IMR-90 (cell line): ENCODE data around the gene MARCKS. TPM values are rescaled to one million over a fixed set of nuclear protein-coding genes. Genes with fewer than 3 reads are reported as not detected.

ENCODE experiments used
- ATAC-seq: fragments of 200-7000 bp; cut with Tn5 transposase; 2 replicates; pipeline ENCODE4 v1.9.1; 2020; ENCODE audit warnings: low read depth, mild to moderate bottlenecking, moderate library complexity
- BruUV-seq: library from RNA; stranded (reverse); fragments of 400-500 nt; replicated peaks from 2 replicates; lab custom pipeline; 2021; lab: Mats Ljungman, UMichigan
- CTCF ChIA-PET: fragments of 300-600 bp; formaldehyde crosslinking; extraction: SDS; loops from one replicate; lab custom pipeline; 2021; ENCODE audit warnings: antibody characterized with exemption; lab: Yijun Ruan, JAX
- POLR2A ChIA-PET: fragments of 300-600 bp; sonication (Branson Sonifier 250); formaldehyde crosslinking; loops from one replicate; lab custom pipeline; 2022; ENCODE audit warnings: antibody characterized with exemption; ENCODE audit not compliant: unreplicated experiment; lab: Charles Lee
- DNase-seq: peaks from one replicate; pipeline ENCODE4 v3.0.0; 2013
- H2AFZ ChIP-seq: replicated peaks from 2 replicates; pipeline ENCODE3; 2013; ENCODE audit warnings: low read length, mild to moderate bottlenecking; ENCODE audit not compliant: poor library complexity
- H2AK5ac ChIP-seq: 2 replicates; pipeline ENCODE4 v1.6.1; 2013; ENCODE audit warnings: low read depth, low read length, inconsistent platforms
- H2AK9ac ChIP-seq: replicated peaks from 2 replicates; pipeline ENCODE3; 2013; ENCODE audit warnings: mild to moderate bottlenecking, low read depth, low read length, moderate library complexity; ENCODE audit not compliant: poor library complexity
- H2BK120ac ChIP-seq: 2 replicates; pipeline ENCODE4 v1.6.1; 2013; ENCODE audit warnings: low read depth, low read length, inconsistent platforms
- H2BK15ac ChIP-seq: 3 replicates; pipeline ENCODE4 v1.6.1; 2013; ENCODE audit warnings: low read depth, low read length, inconsistent platforms
- H2BK20ac ChIP-seq: 2 replicates; pipeline ENCODE4 v1.6.1; 2013; ENCODE audit warnings: low read depth, mild to moderate bottlenecking, inconsistent platforms, low read length, moderate library complexity
- H2BK5ac ChIP-seq: 2 replicates; pipeline ENCODE4 v1.6.1; 2013; ENCODE audit warnings: mild to moderate bottlenecking, low read depth, low read length, inconsistent platforms; ENCODE audit not compliant: poor library complexity, severe bottlenecking
- H3K14ac ChIP-seq: replicated peaks from 2 replicates; pipeline ENCODE4 v1.6.1; 2013; ENCODE audit warnings: low read depth, low read length, inconsistent platforms
- H3K18ac ChIP-seq: 2 replicates; pipeline ENCODE4 v1.6.1; 2013; ENCODE audit warnings: low read depth, low read length, control low read depth
- H3K23ac ChIP-seq: 2 replicates; pipeline ENCODE4 v1.6.1; 2013; ENCODE audit warnings: low read depth, low read length, inconsistent platforms
- H3K27ac ChIP-seq: 2 replicates; pipeline ENCODE4 v1.5.1; 2013; ENCODE audit warnings: mild to moderate bottlenecking, control low read depth, low read length; ENCODE audit not compliant: insufficient read depth
- H3K27me3 ChIP-seq: 2 replicates; pipeline ENCODE4 v1.6.1; 2013; ENCODE audit warnings: low read length; ENCODE audit not compliant: control insufficient read depth, insufficient read depth
- H3K36me3 ChIP-seq: 2 replicates; pipeline ENCODE4 v1.6.1; 2013; ENCODE audit warnings: low read length, mixed read lengths; ENCODE audit not compliant: control insufficient read depth, insufficient read depth
- H3K4ac ChIP-seq: 2 replicates; pipeline ENCODE4 v1.6.1; 2013; ENCODE audit warnings: low read depth, low read length, inconsistent platforms
- H3K4me1 ChIP-seq: 2 replicates; pipeline ENCODE4 v1.6.1; 2013; ENCODE audit warnings: low read length, mixed read lengths; ENCODE audit not compliant: control insufficient read depth, insufficient read depth
- H3K4me2 ChIP-seq: 2 replicates; pipeline ENCODE4 v1.6.1; 2013; ENCODE audit warnings: low read depth, mild to moderate bottlenecking, control low read depth, low read length, moderate library complexity
- H3K4me3 ChIP-seq: 2 replicates; pipeline ENCODE4 v1.5.1; 2013; ENCODE audit warnings: low read depth, mild to moderate bottlenecking, control low read depth, low read length, moderate library complexity; ENCODE audit not compliant: insufficient read depth
- H3K56ac ChIP-seq: 2 replicates; pipeline ENCODE4 v1.6.1; 2013; ENCODE audit warnings: low read length, inconsistent platforms; ENCODE audit not compliant: insufficient read depth; ENCODE audit errors: extremely low read depth
- H3K79me1 ChIP-seq, 2 experiments: 2 replicates each; pipeline ENCODE4 v1.6.1; 2013; ENCODE audit warnings: low read length in 2 of 2, inconsistent platforms in 1 of 2, low read depth in 1 of 2
- H3K9ac ChIP-seq: 2 replicates; pipeline ENCODE4 v1.6.1; 2013; ENCODE audit warnings: low read depth, low read length, control low read depth
- H3K9me1 ChIP-seq: 2 replicates; pipeline ENCODE4 v1.6.1; 2013; ENCODE audit warnings: low read length, inconsistent platforms; ENCODE audit not compliant: insufficient read depth
- H3K9me3 ChIP-seq: 2 replicates; pipeline ENCODE4 v1.6.1; 2013; ENCODE audit warnings: low read length; ENCODE audit not compliant: control insufficient read depth, insufficient read depth
- H4K20me1 ChIP-seq: 2 replicates; pipeline ENCODE4 v1.6.1; 2013; ENCODE audit warnings: low read length, inconsistent platforms; ENCODE audit not compliant: insufficient read depth
- H4K5ac ChIP-seq: 2 replicates; pipeline ENCODE4 v1.6.1; 2013; ENCODE audit warnings: mild to moderate bottlenecking, low read depth, low read length, control low read depth
- H4K8ac ChIP-seq, 2 experiments: 2 replicates each; pipeline ENCODE4 v1.6.1; 2013; ENCODE audit warnings: low read depth in 2 of 2, low read length in 2 of 2, control low read depth in 1 of 2, inconsistent platforms in 1 of 2
- H4K91ac ChIP-seq: 2 replicates; pipeline ENCODE4 v1.6.1; 2013; ENCODE audit warnings: low read depth, low read length, inconsistent platforms; ENCODE audit not compliant: insufficient read depth
- ELK1 ChIP-seq: fragments of 150-350 bp; IDR thresholded peaks from 2 replicates; pipeline ENCODE4 v1.6.1; 2016; ENCODE audit warnings: low read depth, mild to moderate bottlenecking, low read length, moderate library complexity, borderline replicate concordance
- FOS ChIP-seq: fragments of 150-350 bp; IDR thresholded peaks from 2 replicates; pipeline ENCODE4 v1.6.1; 2016; ENCODE audit warnings: low read depth, low read length
- MXI1 ChIP-seq: IDR thresholded peaks from 2 replicates; pipeline ENCODE4 v1.6.1; 2012; ENCODE audit warnings: low read depth, mild to moderate bottlenecking, low read length, moderate library complexity, borderline replicate concordance
- NFE2L2 ChIP-seq: fragments of 150-350 bp; IDR thresholded peaks from 2 replicates; pipeline ENCODE4 v1.6.1; 2016; ENCODE audit warnings: low read depth, mild to moderate bottlenecking, low read length
- RAD21 ChIP-seq: IDR thresholded peaks from 2 replicates; pipeline ENCODE4 v1.6.1; 2012; ENCODE audit warnings: low read length, improper control_type of control experiment
- RCOR1 ChIP-seq: IDR thresholded peaks from 2 replicates; pipeline ENCODE4 v1.6.1; 2012; ENCODE audit warnings: mild to moderate bottlenecking, low read length, improper control_type of control experiment; ENCODE audit not compliant: insufficient replicate concordance
- WGBS, 2 experiments: methylation state at CpG; one replicate each; pipeline versions ENCODE4 v1.1.5 to v1.1.7; 2013; ENCODE audit warnings: missing lambda C conversion rate in 2 of 2; ENCODE audit not compliant: insufficient read length in 1 of 2; ENCODE audit errors: extremely low coverage in 2 of 2; 5-methylcytosine and 5-hydroxymethylcytosine counted together
- dilution Hi-C: fragments of 300-500 bp; cut with HindIII; formaldehyde crosslinking; loops from one replicate; pipeline ENCODE4 v1.14.3; 2018; ENCODE audit warnings: low sequenced_read_pairs; ENCODE audit not compliant: unreplicated experiment
- in situ Hi-C: fragments of 300-500 bp; cut with MboI; formaldehyde crosslinking; loops from 3 replicates; pipeline ENCODE4 v1.14.3; 2019; ENCODE audit warnings: low sequenced_read_pairs, inconsistent platforms, mixed read lengths
- intact Hi-C: fragments of 100-400 bp; cut with micrococcal nuclease; formaldehyde crosslinking; loops from 2 replicates; pipeline ENCODE4 v1.10.0; 2022
- polyA plus RNA-seq, 3 experiments: library from polyadenylated mRNA; depleted of rRNA; stranded (reverse); fragments of >200 nt; gene quantifications; 2 replicates each; pipeline ENCODE4 v1.2.3, GENCODE V29; 2012; ENCODE audit warnings: low replicate concordance in 1 of 3
- total RNA-seq: library from RNA; depleted of rRNA; stranded (reverse); fragments of >200 nt; gene quantifications from 2 replicates; pipeline ENCODE4 v1.2.3, GENCODE V29; 2012

Gene MARCKS
- total and polyA plus RNA-seq, 2 of the 4 experiments (the other 2 are of a cell fraction) = 34.5 to 40.7 TPM

GRCh38 chr6:113848811-113849210 is 8.3 kb upstream of the MARCKS start:
- intact Hi-C loops (no loop called here), in situ Hi-C loops (no loop called here), dilution Hi-C loops (no loop called here)
- Histone ChIP-seq H4K91ac (no peak overlapping the region), H3K4ac (no peak overlapping the region), H3K79me1 (no peaks in the 10 kb centered on the region), H4K5ac (no peak overlapping the region), H3K4me1 (0 out of 2 replicates have a peak, but pooled peaks cover 2% of the 10 kb centered on the region), H3K56ac (no peak overlapping the region), H2AFZ (no peak overlapping the region), H3K9ac (no peak overlapping the region), H2BK20ac (no peak overlapping the region), H3K27me3 (no peaks in the 10 kb centered on the region), H3K9me3 (no peaks in the 10 kb centered on the region), H4K8ac (no peak overlapping the region), H2BK120ac (no peak overlapping the region), H3K18ac (no peak overlapping the region), H2BK5ac (no peak overlapping the region), H3K36me3 (no peaks in the 10 kb centered on the region), H2AK5ac (no peak overlapping the region), H3K23ac (no peak overlapping the region), H3K14ac (no peak overlapping the region), H3K4me3 (no peak overlapping the region), H2AK9ac (no peak overlapping the region), H3K9me1 (no peaks in the 10 kb centered on the region), H2BK15ac (no peak overlapping the region), H3K27ac (no peak overlapping the region), H3K4me2 (no peak overlapping the region), H4K20me1 (no peaks in the 10 kb centered on the region)
- ATAC-seq (no peak), DNase-seq (no peak)
- ChIA-PET CTCF (interaction anchor here (0.5 kb wide), 1 partner anchor 1004 kb away, joined by 3 read pairs; no protein-coding TSS in a partner anchor), POLR2A (no interaction called here)
- BruUV-seq = no TSS peak
- no CpG with 5 or more reads among the region's 1 CpG for WGBS, 2 experiments
- TF ChIP-seq MXI1 (no peak), NFE2L2 (no peak), RAD21 (no peak), FOS (no peak), RCOR1 (no peak), ELK1 (no peak)
